OCI-LY3 (cell line): ENCODE results near the gene PDLIM5.

Experiments used
- H2AFZ ChIP-seq: fragments of 200-600, 300-600 bp; shearing (Covaris generic); 2 replicates; pipeline ENCODE4 v1.6.0; 2014; ENCODE audit warnings: antibody characterized with exemption, low read depth, low read length
- H3K27ac ChIP-seq: fragments of 200-600, 300-600 bp; sonication (generic); 2 replicates; pipeline ENCODE4 v1.5.1; 2014; ENCODE audit warnings: mild to moderate bottlenecking, low read length, moderate library complexity, mixed read lengths
- H3K27me3 ChIP-seq: fragments of 200-600, 300-600 bp; sonication (generic); 2 replicates; pipeline ENCODE4 v1.6.1; 2014; ENCODE audit warnings: low read depth, low read length, mixed read lengths
- H3K36me3 ChIP-seq: fragments of 200-600, 300-600 bp; sonication (generic); replicated peaks from 2 replicates; pipeline ENCODE3; 2014; ENCODE audit warnings: low read depth, low read length, mixed read lengths
- H3K4me1 ChIP-seq: fragments of 300-600, 200-600 bp; sonication (generic); 2 replicates; pipeline ENCODE4 v1.6.1; 2014; ENCODE audit warnings: low read length, mixed read lengths
- H3K4me2 ChIP-seq: fragments of 200-600, 300-600 bp; sonication (generic); 2 replicates; pipeline ENCODE4 v1.6.1; 2014; ENCODE audit warnings: low read length, mixed read lengths
- H3K4me3 ChIP-seq: fragments of 300-600, 200-600 bp; sonication (generic); 2 replicates; pipeline ENCODE4 v1.5.1; 2014; ENCODE audit warnings: antibody characterized with exemption, mild to moderate bottlenecking, low read length, moderate library complexity
- H3K79me2 ChIP-seq: fragments of 300-600, 200-600 bp; shearing (Covaris generic); 2 replicates; pipeline ENCODE4 v1.6.1; 2014; ENCODE audit warnings: mild to moderate bottlenecking, low read length, mixed read lengths
- H3K9ac ChIP-seq: fragments of 300-600, 200-600 bp; shearing (Covaris generic); 2 replicates; pipeline ENCODE4 v1.6.0; 2014; ENCODE audit warnings: mild to moderate bottlenecking, low read length, moderate library complexity
- H3K9me3 ChIP-seq: fragments of 200-600, 300-600 bp; shearing (Covaris generic); 2 replicates; pipeline ENCODE4 v1.6.1; 2014; ENCODE audit warnings: low read length, mixed read lengths; ENCODE audit not compliant: insufficient read depth
- H4K20me1 ChIP-seq: fragments of 200-600, 300-600 bp; sonication (generic); 2 replicates; pipeline ENCODE4 v1.6.1; 2016; ENCODE audit warnings: low read length, mixed read lengths; ENCODE audit not compliant: insufficient read depth
- CTCF ChIP-seq: fragments of 200-600, 300-600 bp; sonication (generic); IDR thresholded peaks from 2 replicates; pipeline ENCODE4 v1.5.1; 2014; ENCODE audit warnings: antibody characterized with exemption, low read length, low read depth
- EZH2phosphoT487 ChIP-seq: fragments of 200-600 bp; shearing (Covaris generic); IDR thresholded peaks from 2 replicates; pipeline ENCODE4 v1.6.1; 2018; ENCODE audit warnings: antibody characterized with exemption, mixed run types, low read depth

The PDLIM5 gene

GRCh38 chr4:94426783-94427182 lies 25.0 kb upstream of the PDLIM5 start:
- no peak overlapping the region for H3K27ac ChIP-seq
- no peak for TF ChIP-seq EZH2phosphoT487
- TF ChIP-seq CTCF: no peak

GRCh38 chr4:94428884-94429283 lies 22.9 kb upstream of the PDLIM5 start:
- Histone ChIP-seq H4K20me1 (no peaks in the 10 kb centered on the region), H2AFZ (no peak overlapping the region), H3K4me1 (no peaks in the 10 kb centered on the region), H3K27ac (no peak overlapping the region), H3K9me3 (peaks cover 4% of the 10 kb centered on the region; the same call in 1 of the 2 replicates), H3K4me2 (no peak overlapping the region), H3K27me3 (no peaks in the 10 kb centered on the region), H3K9ac (no peak overlapping the region), H3K36me3 (no peaks in the 10 kb centered on the region), H3K4me3 (no peak overlapping the region), H3K79me2 (no peaks in the 10 kb centered on the region)
- no peak for TF ChIP-seq CTCF
- TF ChIP-seq EZH2phosphoT487: no peak

More at GRCh38 chr4:94426783-94427182, 25.0 kb upstream of the PDLIM5 start:
- no peak overlapping the region for H3K9ac ChIP-seq
- H3K36me3 ChIP-seq: no peaks in the 10 kb centered on the region
- H3K9me3 ChIP-seq: peaks cover 4% of the 10 kb centered on the region; the same call in 1 of the 2 replicates
- H3K27me3 ChIP-seq: no peaks in the 10 kb centered on the region
- no peaks in the 10 kb centered on the region for H3K79me2 ChIP-seq
- H4K20me1 ChIP-seq: no peaks in the 10 kb centered on the region
- no peak overlapping the region for H3K4me3 ChIP-seq
- H3K4me1 ChIP-seq: no peaks in the 10 kb centered on the region
- H2AFZ ChIP-seq: no peak overlapping the region
- no peak overlapping the region for H3K4me2 ChIP-seq

- Histone ChIP-seq H3K27me3 (no peaks in the 10 kb centered on the region), H3K79me2 (no peaks in the 10 kb centered on the region), H3K4me3 (no peak overlapping the region), H3K36me3 (no peaks in the 10 kb centered on the region), H3K27ac (no peak overlapping the region), H3K9me3 (peaks cover 4% of the 10 kb centered on the region; the same call in 1 of the 2 replicates), H3K4me1 (no peaks in the 10 kb centered on the region), H4K20me1 (no peaks in the 10 kb centered on the region), H2AFZ (no peak overlapping the region), H3K4me2 (no peak overlapping the region), H3K9ac (no peak overlapping the region)
- TF ChIP-seq CTCF: no peak
- no peak for TF ChIP-seq EZH2phosphoT487
Observed at GRCh38 chr4:94430406-94430805, 21.3 kb upstream of the PDLIM5 start.

- Histone ChIP-seq H4K20me1 (no peaks in the 10 kb centered on the region), H2AFZ (no peak overlapping the region), H3K4me3 (no peak overlapping the region), H3K9me3 (peaks cover 4% of the 10 kb centered on the region; the same call in 1 of the 2 replicates), H3K4me1 (no peaks in the 10 kb centered on the region), H3K36me3 (no peaks in the 10 kb centered on the region), H3K4me2 (no peak overlapping the region), H3K9ac (no peak overlapping the region), H3K27ac (no peak overlapping the region), H3K79me2 (no peaks in the 10 kb centered on the region), H3K27me3 (no peaks in the 10 kb centered on the region)
- no peak for TF ChIP-seq CTCF
- no peak for TF ChIP-seq EZH2phosphoT487
Observed at GRCh38 chr4:94431388-94431787, 20.4 kb upstream of the PDLIM5 start.
